ENCODE results near the gene DTNBP1.

DNA sequence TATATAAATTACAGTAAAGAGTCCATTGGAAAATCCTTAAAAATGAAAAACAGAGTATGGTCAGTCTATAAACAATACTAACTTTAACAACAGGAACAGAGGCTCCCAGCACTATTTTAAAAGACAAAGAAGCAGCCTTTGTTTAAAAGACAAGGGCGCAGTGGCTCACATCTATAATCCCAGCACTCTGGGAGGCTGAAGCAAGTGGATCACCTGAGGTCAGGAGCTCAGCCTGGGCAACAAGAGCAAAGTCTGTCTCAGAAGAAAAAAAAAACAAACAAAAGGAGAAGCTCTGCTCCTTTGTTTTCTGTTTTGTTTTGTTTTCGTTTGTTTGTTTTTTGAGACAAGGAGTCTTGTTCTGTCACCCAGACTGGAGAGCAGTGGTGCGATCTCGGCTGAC, 89.4 kb downstream of the DTNBP1 start:
- no peak for TF ChIP-seq POLR2A (IDR thresholded peaks at IDR 0.05)
- TF ChIP-seq, protein P1, sequence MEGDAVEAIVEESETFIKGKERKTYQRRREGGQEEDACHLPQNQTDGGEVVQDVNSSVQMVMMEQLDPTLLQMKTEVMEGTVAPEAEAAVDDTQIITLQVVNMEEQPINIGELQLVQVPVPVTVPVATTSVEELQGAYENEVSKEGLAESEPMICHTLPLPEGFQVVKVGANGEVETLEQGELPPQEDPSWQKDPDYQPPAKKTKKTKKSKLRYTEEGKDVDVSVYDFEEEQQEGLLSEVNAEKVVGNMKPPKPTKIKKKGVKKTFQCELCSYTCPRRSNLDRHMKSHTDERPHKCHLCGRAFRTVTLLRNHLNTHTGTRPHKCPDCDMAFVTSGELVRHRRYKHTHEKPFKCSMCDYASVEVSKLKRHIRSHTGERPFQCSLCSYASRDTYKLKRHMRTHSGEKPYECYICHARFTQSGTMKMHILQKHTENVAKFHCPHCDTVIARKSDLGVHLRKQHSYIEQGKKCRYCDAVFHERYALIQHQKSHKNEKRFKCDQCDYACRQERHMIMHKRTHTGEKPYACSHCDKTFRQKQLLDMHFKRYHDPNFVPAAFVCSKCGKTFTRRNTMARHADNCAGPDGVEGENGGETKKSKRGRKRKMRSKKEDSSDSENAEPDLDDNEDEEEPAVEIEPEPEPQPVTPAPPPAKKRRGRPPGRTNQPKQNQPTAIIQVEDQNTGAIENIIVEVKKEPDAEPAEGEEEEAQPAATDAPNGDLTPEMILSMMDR (IDR thresholded peaks at IDR 0.05) = no peak

All from esophagus squamous epithelium (tissue), 4 donors.